Measurements from ENCODE around the gene CRYBG1. TPM values are rescaled to one million over a fixed set of nuclear protein-coding genes. Genes with fewer than 3 reads are reported as not detected.

CRYBG1 gene
- total and polyA plus RNA-seq, 2 of the 13 experiments (the other 11 are each of a cell fraction or from before 2014, with no cell fraction given): 10.1 to 21.9 TPM

- Histone ChIP-seq H3K4me1 (ENCODE audit: insufficient read depth, low read length) (peaks cover 30% of the 10 kb centered on the region), H3K27me3 (ENCODE audit: control insufficient read depth in 1 of 2, insufficient read depth in 2 of 2, low read length in 2 of 2) (no peaks in the 10 kb centered on the region), H4K20me1 (ENCODE audit: insufficient read depth, low read length) (no peaks in the 10 kb centered on the region), H3K27ac (ENCODE audit: extremely low read length, insufficient read depth, low read length) (no peak overlapping the region), H3K36me3 (replicated peaks in 1 of 2; ENCODE audit: control insufficient read depth in 1 of 2, insufficient read depth in 2 of 2, low read length in 2 of 2) (no peaks in the 10 kb centered on the region), H3K4me3 (replicated peaks in 1 of 3; ENCODE audit: insufficient read depth in 1 of 3, low read depth in 2 of 3, low read length in 3 of 3) (no peak overlapping the region), H3K9ac (ENCODE audit: insufficient read depth, low read depth, low read length) (no peak overlapping the region), H2AFZ (ENCODE audit: low read length) (no peak overlapping the region), H3K79me2 (ENCODE audit: insufficient read depth, low read length) (no peaks in the 10 kb centered on the region), H3K4me2 (ENCODE audit: low read depth, low read length) (no peak overlapping the region), H3K9me3 (ENCODE audit: low read length) (no peaks in the 10 kb centered on the region)
- BruUV-seq (replicated peaks): no TSS peak
- WGBS (ENCODE audit: low lambda C conversion rate): 70% methylated on average over 7 of the region's 7 CpGs
- FAIRE-seq (no peak), ATAC-seq (no peak), DNase-seq (ENCODE audit: low spot score) (no peak)
- intact Hi-C loops (cut with micrococcal nuclease; ENCODE audit: unreplicated experiment) (no loop called here), in situ Hi-C loops (cut with HindIII; ENCODE audit: extremely low pct_ligation_motif_present, low pct_unique_long_range_greater_than_20kb) (no loop called here)
- CTCF ChIA-PET (ENCODE audit: low intra/inter-chr PET ratio, low total read pairs): no interaction called here
- POLR2A ChIA-PET: no interaction called here
- TF ChIP-seq ZSCAN29 (CRISPR knock-in tag; conservative IDR thresholded peaks at IDR 0.05) (no peak), ZBTB3 (CRISPR knock-in tag; IDR thresholded peaks at IDR 0.05; ENCODE audit: borderline replicate concordance, low read depth) (no peak), SNAPC2 (CRISPR knock-in tag; IDR thresholded peaks at IDR 0.05) (no peak), ZNF280B (CRISPR knock-in tag; IDR thresholded peaks at IDR 0.05; ENCODE audit: borderline replicate concordance) (no peak), ZNF619 (CRISPR knock-in tag; IDR thresholded peaks at IDR 0.05) (no peak), ZBTB1 (CRISPR knock-in tag; IDR thresholded peaks at IDR 0.05; ENCODE audit: borderline replicate concordance) (no peak), RFXAP (CRISPR knock-in tag; IDR thresholded peaks at IDR 0.05; ENCODE audit: borderline replicate concordance) (no peak), NFIB (CRISPR knock-in tag; IDR thresholded peaks at IDR 0.05; ENCODE audit: borderline replicate concordance) (no peak), SMC3 (IDR thresholded peaks at IDR 0.05; ENCODE audit: low read length) (no peak), ZNF160 (CRISPR knock-in tag; IDR thresholded peaks at IDR 0.05) (no peak), ZNF362 (CRISPR knock-in tag; IDR thresholded peaks at IDR 0.05; ENCODE audit: borderline replicate concordance) (no peak), PAXIP1 (CRISPR knock-in tag; conservative IDR thresholded peaks at IDR 0.05) (no peak), ZNF792 (CRISPR knock-in tag; IDR thresholded peaks at IDR 0.05) (no peak)
- TF ChIP-seq, protein P1, sequence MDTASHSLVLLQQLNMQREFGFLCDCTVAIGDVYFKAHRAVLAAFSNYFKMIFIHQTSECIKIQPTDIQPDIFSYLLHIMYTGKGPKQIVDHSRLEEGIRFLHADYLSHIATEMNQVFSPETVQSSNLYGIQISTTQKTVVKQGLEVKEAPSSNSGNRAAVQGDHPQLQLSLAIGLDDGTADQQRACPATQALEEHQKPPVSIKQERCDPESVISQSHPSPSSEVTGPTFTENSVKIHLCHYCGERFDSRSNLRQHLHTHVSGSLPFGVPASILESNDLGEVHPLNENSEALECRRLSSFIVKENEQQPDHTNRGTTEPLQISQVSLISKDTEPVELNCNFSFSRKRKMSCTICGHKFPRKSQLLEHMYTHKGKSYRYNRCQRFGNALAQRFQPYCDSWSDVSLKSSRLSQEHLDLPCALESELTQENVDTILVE (CRISPR knock-in tag; IDR thresholded peaks at IDR 0.05): no peak
These were observed 90.9 kb downstream of the CRYBG1 start for GRCh38 chr6:106451439-106451838.
